ENCODE measurements around the gene TARM1.
A peak's percentile ranks its signal among the peaks of the same experiment; 100 is the strongest.
"Not testable (repeated sequence)": the region's sequence is repeated elsewhere in the genome, so short reads cannot be mapped to it uniquely, and the experiment has no call there.

TARM1 gene

GRCh38 chr19:54047616-54048015 is 33.5 kb downstream of the TARM1 start:
- no peak for DNase-seq (ENCODE audit: low read depth in 2 of 2)
- no peak for TF ChIP-seq CTCF (IDR thresholded peaks at IDR 0.05; ENCODE audit: low read depth, low read length)
- no peak overlapping the region for H3K4me3 ChIP-seq (replicated peaks in 1 of 2; ENCODE audit: low read depth in 2 of 2, low read length in 2 of 2)

GRCh38 chr19:54045771-54046170 is 35.4 kb downstream of the TARM1 start:
- no peak for TF ChIP-seq CTCF (IDR thresholded peaks at IDR 0.05; ENCODE audit: low read depth, low read length)
- DNase-seq (ENCODE audit: low read depth in 2 of 2) = no peak

GRCh38 chr19:54042989-54043388 is 38.2 kb downstream of the TARM1 start:
- H3K4me3 ChIP-seq (replicated peaks in 1 of 2; ENCODE audit: low read depth in 2 of 2, low read length in 2 of 2) = no peak overlapping the region
- TF ChIP-seq CTCF (IDR thresholded peaks at IDR 0.05; ENCODE audit: low read depth, low read length) = no peak

More at GRCh38 chr19:54045771-54046170, 35.4 kb downstream of the TARM1 start:
- no peak overlapping the region for H3K4me3 ChIP-seq (replicated peaks in 1 of 2; ENCODE audit: low read depth in 2 of 2, low read length in 2 of 2)

GRCh38 chr19:54041969-54042606 is 39.1 kb downstream of the TARM1 start:
- no peak for DNase-seq (ENCODE audit: low read depth in 2 of 2)
- H3K4me3 ChIP-seq (replicated peaks in 1 of 2; ENCODE audit: low read depth in 2 of 2, low read length in 2 of 2) = no peak overlapping the region
- TF ChIP-seq CTCF (IDR thresholded peaks at IDR 0.05; ENCODE audit: low read depth, low read length) = no peak

More at GRCh38 chr19:54042989-54043388, 38.2 kb downstream of the TARM1 start:
- DNase-seq (ENCODE audit: low read depth in 2 of 2) = no peak

GRCh38 chr19:54040003-54040402 is 41.2 kb downstream of the TARM1 start:
- no peak for DNase-seq (ENCODE audit: low read depth in 2 of 2)
- H3K4me3 ChIP-seq (replicated peaks in 1 of 2; ENCODE audit: low read depth in 2 of 2, low read length in 2 of 2) = no peak overlapping the region
- TF ChIP-seq CTCF (IDR thresholded peaks at IDR 0.05; ENCODE audit: low read depth, low read length) = no peak

GRCh38 chr19:54036542-54036941 is 44.6 kb downstream of the TARM1 start:
- peak in 1 of 2 donors; percentile 52 for DNase-seq (ENCODE audit: low read depth in 2 of 2)
- not testable (repeated sequence) for H3K4me3 ChIP-seq (replicated peaks in 1 of 2; ENCODE audit: low read depth in 2 of 2, low read length in 2 of 2)

- peak; percentile 88 to 95 for DNase-seq (ENCODE audit: low read depth in 2 of 2)
- H3K4me3 ChIP-seq (replicated peaks in 1 of 2; ENCODE audit: low read depth in 2 of 2, low read length in 2 of 2) = no peak overlapping the region
- no peak for TF ChIP-seq CTCF (IDR thresholded peaks at IDR 0.05; ENCODE audit: low read depth, low read length)
These were observed 45.7 kb downstream of the TARM1 start for GRCh38 chr19:54035215-54036178.

All from cardiac fibroblast (primary cell).